Tibial artery (tissue), 4 donors: Measurements from ENCODE around the gene RPL29.
A peak's percentile ranks its signal among the peaks of the same experiment; 100 is the strongest.

Experiments
- DNase-seq, 2 donors: peaks; one replicate each; pipeline ENCODE4 v3.0.0-alpha.2; 2019
- H3K27ac ChIP-seq, 2 donors: fragments of 200-600 bp; sonication (generic) in 1 of 2; 1 replicate in 1 of 2; 2 replicates in 1 of 2; pipeline ENCODE4 v1.5.1; 2018 to 2019; ENCODE audit warnings: mild to moderate bottlenecking in 1 of 2
- H3K27me3 ChIP-seq, 2 donors: fragments of 200-600 bp; sonication (generic) in 1 of 2; one replicate each; pipeline versions ENCODE4 v1.5.1 to v1.6.0; 2016 to 2019
- H3K36me3 ChIP-seq, 3 donors: fragments of 200-600 bp; sonication (generic) in 2 of 3; one replicate each; pipeline ENCODE4 v1.5.1; 2016 to 2019; ENCODE audit warnings: mild to moderate bottlenecking in 2 of 3
- H3K4me1 ChIP-seq, 4 donors: fragments of 200-600 bp; sonication (generic) in 2 of 4; 1 replicate in 3 of 4; 2 replicates in 1 of 4; pipeline ENCODE4 v1.5.1; 2016 to 2019
- H3K4me3 ChIP-seq, 2 donors: fragments of 200-600 bp; sonication (generic) in 1 of 2; 1 replicate in 1 of 2; 2 replicates in 1 of 2; pipeline ENCODE4 v1.5.1; 2018 to 2019; ENCODE audit warnings: mild to moderate bottlenecking in 2 of 2
- H3K9me3 ChIP-seq, 3 donors: fragments of 200-600 bp; sonication (generic) in 1 of 3; one replicate each; pipeline ENCODE4 v1.5.1; 2016 to 2019
- intact Hi-C: fragments of 100-400 bp; cut with DNase I; formaldehyde crosslinking; loops from one replicate; pipeline ENCODE4 v1.15.0; 2023; ENCODE audit warnings: low total_unique reads
- TF ChIP-seq, protein P1 (sequence below), 2 experiments: fragments of 200-600 bp in 1 of 2; fragments of 450-650 bp in 1 of 2; IDR thresholded peaks; one replicate each; pipeline ENCODE4 v1.5.1; 2017 to 2019; ENCODE audit warnings: antibody characterized with exemption in 2 of 2, mild to moderate bottlenecking in 1 of 2, moderate library complexity in 1 of 2

RPL29 gene

DNA sequence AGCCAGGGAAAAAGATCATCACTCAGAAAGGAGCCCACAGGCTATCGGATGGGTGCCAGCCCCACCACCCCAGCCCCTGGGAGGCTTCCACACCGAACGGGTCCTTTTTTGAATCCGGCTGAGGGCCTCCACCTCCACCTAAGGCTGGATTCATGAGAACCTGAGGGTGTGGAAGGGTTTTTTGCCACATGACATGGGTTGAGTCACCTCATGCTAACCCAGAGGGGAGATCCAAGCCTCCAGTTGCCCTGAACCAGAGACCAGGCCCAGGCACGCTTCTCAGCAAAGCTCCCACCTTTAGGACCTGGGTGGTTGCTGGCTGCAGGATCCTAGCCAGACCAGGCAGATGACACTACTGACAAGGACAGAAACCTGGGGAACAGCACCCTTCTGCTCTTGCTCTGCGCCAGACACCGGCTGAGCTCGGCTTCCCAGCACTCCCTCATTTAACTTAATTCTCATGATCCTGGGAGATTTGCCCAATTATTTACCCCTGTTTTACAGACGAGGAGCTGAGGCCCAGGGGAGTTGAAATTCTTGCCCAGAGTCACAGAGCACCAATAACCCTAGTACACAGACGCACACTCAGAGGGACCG is 35.1 kb upstream of the RPL29 start:
- no peak overlapping the region for H3K27ac ChIP-seq
- intact Hi-C loops = no loop called here

DNA sequence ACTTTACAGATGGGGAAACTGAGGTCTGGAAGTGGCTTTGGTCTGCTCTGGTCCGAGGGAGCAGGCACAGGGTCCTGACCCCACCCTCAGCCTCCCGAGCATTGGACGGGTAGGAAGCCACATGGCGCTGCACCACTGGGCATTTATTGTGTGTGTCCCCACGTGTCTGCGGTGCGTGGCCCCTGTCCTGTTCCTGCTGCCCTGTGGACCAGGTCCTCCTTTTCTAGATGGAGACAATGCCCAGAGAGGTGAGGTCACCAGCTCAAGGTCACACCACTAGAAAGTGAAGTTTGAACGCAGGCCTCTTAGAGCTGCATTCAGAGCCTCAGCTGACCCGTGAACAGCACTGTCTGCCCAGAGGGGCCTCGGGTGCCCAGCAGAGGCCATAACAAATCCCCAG is 33.8 kb upstream of the RPL29 start:
- TF ChIP-seq, protein P1, sequence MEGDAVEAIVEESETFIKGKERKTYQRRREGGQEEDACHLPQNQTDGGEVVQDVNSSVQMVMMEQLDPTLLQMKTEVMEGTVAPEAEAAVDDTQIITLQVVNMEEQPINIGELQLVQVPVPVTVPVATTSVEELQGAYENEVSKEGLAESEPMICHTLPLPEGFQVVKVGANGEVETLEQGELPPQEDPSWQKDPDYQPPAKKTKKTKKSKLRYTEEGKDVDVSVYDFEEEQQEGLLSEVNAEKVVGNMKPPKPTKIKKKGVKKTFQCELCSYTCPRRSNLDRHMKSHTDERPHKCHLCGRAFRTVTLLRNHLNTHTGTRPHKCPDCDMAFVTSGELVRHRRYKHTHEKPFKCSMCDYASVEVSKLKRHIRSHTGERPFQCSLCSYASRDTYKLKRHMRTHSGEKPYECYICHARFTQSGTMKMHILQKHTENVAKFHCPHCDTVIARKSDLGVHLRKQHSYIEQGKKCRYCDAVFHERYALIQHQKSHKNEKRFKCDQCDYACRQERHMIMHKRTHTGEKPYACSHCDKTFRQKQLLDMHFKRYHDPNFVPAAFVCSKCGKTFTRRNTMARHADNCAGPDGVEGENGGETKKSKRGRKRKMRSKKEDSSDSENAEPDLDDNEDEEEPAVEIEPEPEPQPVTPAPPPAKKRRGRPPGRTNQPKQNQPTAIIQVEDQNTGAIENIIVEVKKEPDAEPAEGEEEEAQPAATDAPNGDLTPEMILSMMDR (IDR thresholded peaks at IDR 0.05) = no peak
- Histone ChIP-seq H3K27me3 (no peaks in the 10 kb centered on the region), H3K36me3 (no peaks in the 10 kb centered on the region), H3K4me1 (peaks cover 0 to 21% (median 15%) of the 10 kb centered on the region in 4 donors), H3K9me3 (no peaks in the 10 kb centered on the region), H3K4me3 (no peak overlapping the region), H3K27ac (no peak overlapping the region)
- no peak for DNase-seq
- intact Hi-C loops = no loop called here

More for the DNA sequence above, 35.1 kb upstream of the RPL29 start:
- no peaks in the 10 kb centered on the region for H3K36me3 ChIP-seq
- no peak for DNase-seq
- peaks cover 0 to 8% (median 3%) of the 10 kb centered on the region in 4 donors for H3K4me1 ChIP-seq
- H3K27me3 ChIP-seq = no peaks in the 10 kb centered on the region
- H3K4me3 ChIP-seq = no peak overlapping the region
- no peaks in the 10 kb centered on the region for H3K9me3 ChIP-seq
- TF ChIP-seq, protein P1 (IDR thresholded peaks at IDR 0.05) = no peak

DNA sequence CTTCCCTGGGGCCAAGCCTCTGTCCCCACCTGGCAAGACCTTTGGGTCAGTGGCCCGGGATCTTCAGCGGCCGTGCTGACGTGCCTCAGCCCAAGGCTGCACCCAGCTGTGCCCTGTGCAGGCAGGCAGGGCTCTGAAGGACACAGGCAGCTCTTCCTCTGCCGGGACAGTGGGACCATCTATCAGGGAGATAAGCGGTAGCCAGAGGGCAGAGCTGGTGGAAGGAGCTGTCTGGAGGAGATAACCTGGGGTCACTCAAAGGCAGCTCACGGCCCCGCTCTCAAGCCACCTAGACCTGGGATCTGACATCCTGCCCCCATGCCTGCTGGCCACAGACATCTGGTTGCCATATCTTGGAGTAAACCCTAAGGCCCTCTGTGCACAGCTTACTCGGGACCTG is 33.4 kb upstream of the RPL29 start:
- Histone ChIP-seq H3K4me3 (no peak overlapping the region), H3K36me3 (no peaks in the 10 kb centered on the region), H3K4me1 (peaks cover 0 to 25% (median 20%) of the 10 kb centered on the region in 4 donors), H3K9me3 (no peaks in the 10 kb centered on the region), H3K27me3 (no peaks in the 10 kb centered on the region), H3K27ac (no peak overlapping the region)
- no peak for DNase-seq
- TF ChIP-seq, protein P1 (IDR thresholded peaks at IDR 0.05) = no peak
- intact Hi-C loops = no loop called here

DNA sequence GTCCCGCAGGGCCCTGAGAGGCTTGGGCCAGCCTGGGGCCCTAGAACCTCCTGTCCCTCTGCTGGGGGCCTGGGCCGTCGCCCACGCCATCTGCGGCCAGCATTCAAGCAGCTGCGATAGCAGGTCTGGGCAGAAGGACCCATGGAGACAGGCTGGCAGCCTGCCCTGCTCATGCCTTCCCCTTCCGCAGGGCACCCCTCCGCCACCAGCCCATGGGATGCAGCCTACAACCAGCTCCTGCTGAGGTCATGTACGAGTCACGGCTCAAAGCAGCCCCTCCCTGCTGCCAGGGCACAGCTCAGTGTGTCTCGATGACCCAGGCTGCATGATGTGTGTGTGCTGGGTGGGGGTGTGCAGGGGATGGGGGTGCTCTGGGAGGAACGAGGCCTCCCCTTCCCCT is 32.9 kb upstream of the RPL29 start:
- DNase-seq = no peak
- Histone ChIP-seq H3K9me3 (no peaks in the 10 kb centered on the region), H3K27me3 (no peaks in the 10 kb centered on the region), H3K4me3 (no peak overlapping the region), H3K36me3 (no peaks in the 10 kb centered on the region), H3K27ac (no peak overlapping the region), H3K4me1 (peaks cover 0 to 30% (median 25%) of the 10 kb centered on the region in 4 donors)
- intact Hi-C loops = no loop called here
- TF ChIP-seq, protein P1 (IDR thresholded peaks at IDR 0.05) = no peak

DNA sequence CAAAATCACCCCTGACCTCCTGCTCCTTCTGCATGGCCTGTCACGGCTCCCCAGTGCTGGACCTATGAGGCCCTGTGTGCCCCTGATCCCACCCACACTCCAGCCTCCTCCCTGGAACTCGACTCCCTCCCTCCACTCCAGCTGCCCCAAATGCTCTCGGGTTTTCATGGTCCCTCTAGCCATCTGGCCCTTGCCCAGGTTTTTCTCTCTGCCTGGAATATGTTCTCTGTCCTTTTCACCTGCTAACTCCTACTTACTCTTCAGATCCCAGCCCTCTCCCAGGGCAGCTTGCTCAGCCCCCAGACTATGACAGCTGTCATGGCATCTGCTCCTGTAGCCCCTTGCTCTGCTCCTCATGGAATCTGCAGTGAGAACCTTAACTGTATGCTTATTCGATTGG is 30.3 kb upstream of the RPL29 start:
- Histone ChIP-seq H3K27me3 (no peaks in the 10 kb centered on the region), H3K27ac (peak overlapping the region in 1 of 2 donors; percentile 84), H3K36me3 (no peaks in the 10 kb centered on the region), H3K9me3 (no peaks in the 10 kb centered on the region), H3K4me3 (no peak overlapping the region), H3K4me1 (peaks cover 0 to 55% (median 50%) of the 10 kb centered on the region in 4 donors)
- intact Hi-C loops = no loop called here
- no peak for DNase-seq
- TF ChIP-seq, protein P1 (IDR thresholded peaks at IDR 0.05) = no peak

DNA sequence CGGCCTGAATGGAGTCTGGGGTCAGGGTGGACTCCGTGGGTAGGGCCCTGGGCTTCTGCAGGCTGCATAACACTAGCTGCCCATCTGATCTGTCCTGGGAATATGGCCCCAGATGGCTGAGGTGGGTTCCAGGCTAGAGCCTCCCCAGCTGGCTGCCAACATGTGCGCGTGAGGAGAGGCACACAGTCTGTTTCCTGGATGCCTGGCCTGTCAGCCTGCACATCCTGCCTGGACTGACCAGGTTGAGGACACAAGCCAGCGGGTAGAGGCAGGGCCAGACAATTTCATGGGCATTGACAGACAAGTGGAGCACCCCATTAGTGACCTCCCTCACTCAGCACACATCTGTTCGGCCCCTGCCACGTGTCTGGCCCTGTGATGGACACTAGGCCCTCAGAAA is 29.8 kb upstream of the RPL29 start:
- Histone ChIP-seq H3K4me1 (peaks cover 0 to 61% (median 56%) of the 10 kb centered on the region in 4 donors), H3K9me3 (no peaks in the 10 kb centered on the region), H3K4me3 (no peak overlapping the region), H3K27ac (peak overlapping the region; percentile 84 to 92), H3K27me3 (no peaks in the 10 kb centered on the region), H3K36me3 (no peaks in the 10 kb centered on the region)
- intact Hi-C loops = no loop called here
- DNase-seq = no peak
- TF ChIP-seq, protein P1 (IDR thresholded peaks at IDR 0.05) = no peak
